HEK293 (cell line): Measurements from ENCODE around the gene PITPNC1.

ENCODE experiments used
- CTCF ChIA-PET: fragments of 350-600 bp; formaldehyde crosslinking; extraction: SDS; loops from one replicate; lab custom pipeline; 2021; ENCODE audit warnings: antibody characterized with exemption; lab: Yijun Ruan, JAX
- POLR2A ChIA-PET: fragments of 300-600 bp; formaldehyde crosslinking; extraction: SDS; loops from one replicate; lab custom pipeline; 2020; ENCODE audit warnings: antibody characterized with exemption, inconsistent platforms; lab: Yijun Ruan, JAX
- H3K27ac ChIP-seq: fragments of 200-500 bp; sonication (Bioruptor generic); 2 replicates; pipeline ENCODE4 v1.5.1; 2014; ENCODE audit warnings: low read depth, low read length, control low read depth, inconsistent platforms; ENCODE audit errors: extremely low read depth
- H3K36me3 ChIP-seq, 2 experiments: fragments of 200-500 bp in 1 of 2; sonication (Bioruptor generic) in 1 of 2; 1 replicate in 1 of 2; 2 replicates in 1 of 2; pipeline ENCODE4 v1.5.1; 2014 to 2017; ENCODE audit warnings: inconsistent platforms in 2 of 2, low read length in 2 of 2; ENCODE audit not compliant: control insufficient read depth in 2 of 2, insufficient read depth in 1 of 2
- H3K4me1 ChIP-seq: fragments of 200-500 bp; sonication (Bioruptor generic); 2 replicates; pipeline ENCODE4 v1.5.1; 2014; ENCODE audit warnings: mild to moderate bottlenecking, low read length, inconsistent platforms; ENCODE audit not compliant: control insufficient read depth, insufficient read depth
- H3K4me3 ChIP-seq: 2 replicates; pipeline ENCODE4 v1.5.1; 2011; ENCODE audit warnings: low read depth, mild to moderate bottlenecking, control low read depth, low read length, moderate library complexity
- H3K9me3 ChIP-seq: fragments of 200-500 bp; sonication (Bioruptor generic); 2 replicates; pipeline ENCODE4 v1.5.1; 2014; ENCODE audit warnings: low read depth, low read length, inconsistent platforms; ENCODE audit not compliant: control insufficient read depth, insufficient read depth
- KLF10 ChIP-seq: fragments of 450-650 bp; IDR thresholded peaks from 2 replicates; pipeline ENCODE4 v1.5.1; 2018; ENCODE audit warnings: missing biosample characterization, mild to moderate bottlenecking, missing genetic modification characterization
- KLF7 ChIP-seq: fragments of 450-650 bp; formaldehyde crosslinking; IDR thresholded peaks from 2 replicates; pipeline ENCODE4 v1.5.1; 2016; ENCODE audit warnings: missing biosample characterization, missing genetic modification characterization, borderline replicate concordance
- KLF8 ChIP-seq: fragments of 450-650 bp; formaldehyde crosslinking; IDR thresholded peaks from 2 replicates; pipeline ENCODE4 v1.5.1; 2016; ENCODE audit warnings: missing biosample characterization, missing genetic modification characterization
- RBAK ChIP-seq: fragments of 450-650 bp; formaldehyde crosslinking; IDR thresholded peaks from 2 replicates; pipeline ENCODE4 v1.5.1; 2016; ENCODE audit warnings: missing biosample characterization, missing genetic modification characterization
- SETDB1 ChIP-seq: IDR thresholded peaks from one replicate; pipeline ENCODE4 v1.6.1; 2017; ENCODE audit warnings: mild to moderate bottlenecking, low read length, moderate library complexity, mixed read lengths; ENCODE audit not compliant: insufficient read length
- SP7 ChIP-seq: fragments of 450-650 bp; formaldehyde crosslinking; IDR thresholded peaks from 2 replicates; pipeline ENCODE4 v1.5.1; 2016; ENCODE audit warnings: missing biosample characterization, missing genetic modification characterization
- ZBTB1 ChIP-seq: fragments of 450-650 bp; formaldehyde crosslinking; IDR thresholded peaks from 2 replicates; pipeline ENCODE4 v1.5.1; 2016; ENCODE audit warnings: missing biosample characterization, missing genetic modification characterization
- ZEB2 ChIP-seq: fragments of 450-650 bp; formaldehyde crosslinking; IDR thresholded peaks from 2 replicates; pipeline ENCODE4 v1.5.1; 2016; ENCODE audit warnings: missing biosample characterization, missing genetic modification characterization
- ZFP41 ChIP-seq: fragments of 450-650 bp; formaldehyde crosslinking; IDR thresholded peaks from 2 replicates; pipeline ENCODE4 v1.5.1; 2016; ENCODE audit warnings: missing biosample characterization, missing genetic modification characterization, borderline replicate concordance
- ZNF121 ChIP-seq: fragments of 450-650 bp; formaldehyde crosslinking; IDR thresholded peaks from 2 replicates; pipeline ENCODE4 v1.5.1; 2016; ENCODE audit warnings: missing biosample characterization, missing genetic modification characterization
- ZNF140 ChIP-seq: fragments of 450-650 bp; formaldehyde crosslinking; IDR thresholded peaks from 2 replicates; pipeline ENCODE4 v1.5.1; 2016; ENCODE audit warnings: missing biosample characterization, missing genetic modification characterization
- ZNF146 ChIP-seq: fragments of 450-650 bp; formaldehyde crosslinking; IDR thresholded peaks from 2 replicates; pipeline ENCODE4 v1.5.1; 2016; ENCODE audit warnings: missing biosample characterization, missing genetic modification characterization
- ZNF155 ChIP-seq: fragments of 450-650 bp; formaldehyde crosslinking; IDR thresholded peaks from 2 replicates; pipeline ENCODE4 v1.5.1; 2016; ENCODE audit warnings: missing biosample characterization, missing genetic modification characterization
- ZNF2 ChIP-seq: fragments of 450-650 bp; formaldehyde crosslinking; IDR thresholded peaks from 2 replicates; pipeline ENCODE4 v1.5.1; 2016; ENCODE audit warnings: missing biosample characterization, missing genetic modification characterization
- ZNF292 ChIP-seq: fragments of 450-650 bp; formaldehyde crosslinking; IDR thresholded peaks from 2 replicates; pipeline ENCODE4 v1.5.1; 2016; ENCODE audit warnings: low read depth, missing biosample characterization, missing genetic modification characterization, borderline replicate concordance
- ZNF449 ChIP-seq: fragments of 450-650 bp; formaldehyde crosslinking; IDR thresholded peaks from 2 replicates; pipeline ENCODE4 v1.5.1; 2017; ENCODE audit warnings: missing biosample characterization, mild to moderate bottlenecking, missing genetic modification characterization, moderate library complexity
- ZNF837 ChIP-seq: fragments of 450-650 bp; formaldehyde crosslinking; IDR thresholded peaks from 2 replicates; pipeline ENCODE4 v1.5.1; 2016; ENCODE audit warnings: missing biosample characterization, missing genetic modification characterization
- ZSCAN16 ChIP-seq: fragments of 450-650 bp; formaldehyde crosslinking; IDR thresholded peaks from 2 replicates; pipeline ENCODE4 v1.5.1; 2016; ENCODE audit warnings: missing biosample characterization, missing genetic modification characterization
- ZSCAN23 ChIP-seq: fragments of 450-650 bp; formaldehyde crosslinking; IDR thresholded peaks from 2 replicates; pipeline ENCODE4 v1.5.1; 2016; ENCODE audit warnings: missing biosample characterization, missing genetic modification characterization
- TF ChIP-seq, protein P1 (sequence below): fragments of 450-650 bp; formaldehyde crosslinking; IDR thresholded peaks from 2 replicates; pipeline ENCODE4 v1.5.1; 2016; ENCODE audit warnings: missing biosample characterization, missing genetic modification characterization, borderline replicate concordance

Gene PITPNC1

DNA sequence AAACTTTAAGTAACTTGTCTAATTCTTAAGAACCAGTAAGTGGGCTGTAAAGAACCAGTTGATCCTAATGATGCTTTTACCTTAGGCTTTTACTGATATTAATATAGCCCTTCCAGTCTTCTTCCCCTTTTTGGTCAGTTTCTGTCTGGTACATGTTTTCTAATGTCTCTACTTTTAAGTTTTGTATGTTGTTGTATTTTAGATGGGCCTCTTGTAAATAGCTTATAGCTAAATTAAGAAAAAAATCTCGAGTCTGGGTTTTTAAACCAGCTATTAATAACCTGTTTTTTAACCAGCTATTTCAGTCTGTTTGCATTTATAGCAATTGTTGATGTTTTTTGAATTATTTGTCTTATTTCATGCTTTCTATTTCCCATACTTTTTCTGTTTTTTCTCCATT, 79.0 kb downstream of the PITPNC1 start:
- POLR2A ChIA-PET, result no interaction called here
- CTCF ChIA-PET, result interaction anchor here (0.7 kb wide), 2 partner anchors 9 to 19 kb away, joined by 3 to 7 read pairs; no protein-coding TSS in a partner anchor
- H3K4me3 ChIP-seq, result no peak overlapping the region
- no peaks in the 10 kb centered on the region for H3K36me3 ChIP-seq
- H3K27ac ChIP-seq, result no peak overlapping the region
- no peak for TF ChIP-seq SP7 (tag by site-specific recombination)
- no peak for TF ChIP-seq KLF10 (tag by site-specific recombination)
- TF ChIP-seq ZNF155, result no peak
- TF ChIP-seq ZNF837 (tag by site-specific recombination), result no peak
- TF ChIP-seq ZSCAN23, result no peak
- no peak for TF ChIP-seq ZNF449
- TF ChIP-seq RBAK (tag by site-specific recombination), result no peak
- TF ChIP-seq KLF7, result no peak
- TF ChIP-seq ZSCAN16, result no peak
- TF ChIP-seq, protein P1, sequence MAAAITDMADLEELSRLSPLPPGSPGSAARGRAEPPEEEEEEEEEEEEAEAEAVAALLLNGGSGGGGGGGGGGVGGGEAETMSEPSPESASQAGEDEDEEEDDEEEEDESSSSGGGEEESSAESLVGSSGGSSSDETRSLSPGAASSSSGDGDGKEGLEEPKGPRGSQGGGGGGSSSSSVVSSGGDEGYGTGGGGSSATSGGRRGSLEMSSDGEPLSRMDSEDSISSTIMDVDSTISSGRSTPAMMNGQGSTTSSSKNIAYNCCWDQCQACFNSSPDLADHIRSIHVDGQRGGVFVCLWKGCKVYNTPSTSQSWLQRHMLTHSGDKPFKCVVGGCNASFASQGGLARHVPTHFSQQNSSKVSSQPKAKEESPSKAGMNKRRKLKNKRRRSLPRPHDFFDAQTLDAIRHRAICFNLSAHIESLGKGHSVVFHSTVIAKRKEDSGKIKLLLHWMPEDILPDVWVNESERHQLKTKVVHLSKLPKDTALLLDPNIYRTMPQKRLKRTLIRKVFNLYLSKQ (tag by site-specific recombination), result no peak
- no peak for TF ChIP-seq ZFP41 (tag by site-specific recombination)
- TF ChIP-seq ZNF140 (tag by site-specific recombination), result no peak
- TF ChIP-seq ZNF292 (tag by site-specific recombination), result no peak
- no peak for TF ChIP-seq ZEB2 (tag by site-specific recombination)
- no peak for TF ChIP-seq KLF8 (tag by site-specific recombination)
- TF ChIP-seq ZNF146 (tag by site-specific recombination), result no peak
- H3K4me1 ChIP-seq, result no peaks in the 10 kb centered on the region
- H3K9me3 ChIP-seq, result no peaks in the 10 kb centered on the region

- CTCF ChIA-PET, result interaction anchor here (0.7 kb wide), 2 partner anchors 9 to 69 kb away, joined by 6 to 7 read pairs; no protein-coding TSS in a partner anchor
- POLR2A ChIA-PET, result no interaction called here
- Histone ChIP-seq H3K36me3 (no peaks in the 10 kb centered on the region), H3K4me1 (no peaks in the 10 kb centered on the region), H3K4me3 (no peak overlapping the region), H3K27ac (no peak overlapping the region), H3K9me3 (no peaks in the 10 kb centered on the region)
- TF ChIP-seq ZNF121 (tag by site-specific recombination), result peak; percentile 30; the same call in 1 of the 2 replicates
- TF ChIP-seq ZNF2, result no peak
Measured at GRCh38 chr17:67456889-67457288, 79.8 kb downstream of the PITPNC1 start.

DNA sequence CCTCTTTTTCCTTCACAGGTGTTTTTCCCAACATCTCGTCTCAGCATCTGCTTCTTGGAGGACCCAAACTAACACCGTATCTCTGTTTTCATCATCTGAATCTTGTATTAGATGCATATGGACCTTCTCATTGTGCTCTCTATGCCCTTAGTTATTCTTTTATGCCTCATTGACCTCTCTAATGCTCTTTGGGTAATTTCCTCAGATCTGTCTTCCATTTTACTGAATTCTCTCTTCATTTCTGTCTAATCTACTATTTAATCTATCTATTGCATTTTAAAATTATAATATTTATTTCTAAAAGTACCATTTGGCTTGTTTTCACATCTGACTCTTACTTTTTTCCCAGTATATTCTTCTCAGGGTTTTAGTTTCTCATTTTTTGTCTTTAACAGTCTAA, 81.1 kb downstream of the PITPNC1 start:
- ChIA-PET POLR2A (no interaction called here), CTCF (no interaction called here)
- Histone ChIP-seq H3K4me1 (no peaks in the 10 kb centered on the region), H3K4me3 (no peak overlapping the region), H3K9me3 (no peaks in the 10 kb centered on the region), H3K27ac (no peak overlapping the region), H3K36me3 (no peaks in the 10 kb centered on the region)
- TF ChIP-seq ZBTB1 (no peak), SETDB1 (peak; percentile 53)
